ENCODE data around the gene CAMK2A. TPM values are rescaled to one million over a fixed set of nuclear protein-coding genes. Genes with fewer than 3 reads are reported as not detected.

CAMK2A gene
- total and polyA plus RNA-seq, 3 donors from 2014 or later, result 0.24 to 0.70 (median 0.25) TPM

DNA sequence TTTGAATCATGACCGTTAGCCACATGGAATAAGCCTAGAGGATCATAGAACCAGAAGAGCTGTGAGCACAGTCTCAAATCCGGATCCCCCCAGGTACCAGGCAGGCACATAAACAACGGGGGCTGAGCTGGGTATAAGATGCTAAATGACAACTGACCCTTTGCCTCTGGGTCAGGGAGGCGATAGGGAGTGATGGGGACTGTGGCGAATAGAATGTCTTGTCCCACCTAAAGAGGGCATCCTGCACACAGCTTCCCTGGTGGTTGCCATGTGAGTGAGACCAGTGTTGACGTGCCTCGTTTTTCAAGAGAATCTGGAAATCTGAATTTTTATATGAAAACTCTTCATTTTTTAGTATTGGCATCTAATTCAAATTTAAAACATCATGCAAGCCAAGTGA lies 66.1 kb downstream of the CAMK2A start:
- WGBS, 2 donors, result 89 to 92% methylated on average over 7 of the region's 7 CpGs
- no peaks in the 10 kb centered on the region for H3K36me3 ChIP-seq (ENCODE audit: low read depth, missing control alignments)
- DNase-seq, result no peak
- H3K9me3 ChIP-seq, result no peaks in the 10 kb centered on the region
- TF ChIP-seq, protein P1, sequence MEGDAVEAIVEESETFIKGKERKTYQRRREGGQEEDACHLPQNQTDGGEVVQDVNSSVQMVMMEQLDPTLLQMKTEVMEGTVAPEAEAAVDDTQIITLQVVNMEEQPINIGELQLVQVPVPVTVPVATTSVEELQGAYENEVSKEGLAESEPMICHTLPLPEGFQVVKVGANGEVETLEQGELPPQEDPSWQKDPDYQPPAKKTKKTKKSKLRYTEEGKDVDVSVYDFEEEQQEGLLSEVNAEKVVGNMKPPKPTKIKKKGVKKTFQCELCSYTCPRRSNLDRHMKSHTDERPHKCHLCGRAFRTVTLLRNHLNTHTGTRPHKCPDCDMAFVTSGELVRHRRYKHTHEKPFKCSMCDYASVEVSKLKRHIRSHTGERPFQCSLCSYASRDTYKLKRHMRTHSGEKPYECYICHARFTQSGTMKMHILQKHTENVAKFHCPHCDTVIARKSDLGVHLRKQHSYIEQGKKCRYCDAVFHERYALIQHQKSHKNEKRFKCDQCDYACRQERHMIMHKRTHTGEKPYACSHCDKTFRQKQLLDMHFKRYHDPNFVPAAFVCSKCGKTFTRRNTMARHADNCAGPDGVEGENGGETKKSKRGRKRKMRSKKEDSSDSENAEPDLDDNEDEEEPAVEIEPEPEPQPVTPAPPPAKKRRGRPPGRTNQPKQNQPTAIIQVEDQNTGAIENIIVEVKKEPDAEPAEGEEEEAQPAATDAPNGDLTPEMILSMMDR (IDR thresholded peaks at IDR 0.05), result no peak
- no peak for TF ChIP-seq POLR2A (IDR thresholded peaks at IDR 0.05)
- no peaks in the 10 kb centered on the region for H3K27me3 ChIP-seq
- H3K27ac ChIP-seq, result no peak overlapping the region
- intact Hi-C loops (cut with DNase I; ENCODE audit: low total_unique reads), result no loop called here
- no peaks in the 10 kb centered on the region for H3K4me1 ChIP-seq
- no peak overlapping the region for H3K4me3 ChIP-seq

DNA sequence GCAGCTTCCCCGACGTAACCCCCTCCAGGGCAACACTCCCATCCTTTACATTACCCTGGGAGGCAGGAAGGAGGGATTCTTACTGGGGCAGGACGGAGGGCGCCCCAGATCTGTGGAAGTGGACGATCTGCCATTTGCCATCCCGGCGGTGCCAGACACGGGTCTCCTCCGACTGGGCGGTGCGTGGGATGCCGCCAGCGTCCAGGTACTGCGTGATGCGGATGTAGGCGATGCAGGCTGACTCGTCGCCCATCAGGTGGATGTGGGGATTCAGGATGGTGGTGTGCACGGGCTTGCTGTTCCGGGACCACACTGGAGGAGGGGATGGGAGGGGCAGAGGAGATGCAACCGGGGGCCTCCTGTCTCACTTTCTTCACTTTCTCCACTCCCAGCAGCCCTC lies 66.7 kb downstream of the CAMK2A start:
- TF ChIP-seq, protein P1 (IDR thresholded peaks at IDR 0.05), result no peak
- TF ChIP-seq POLR2A (IDR thresholded peaks at IDR 0.05), result no peak
- intact Hi-C loops (cut with DNase I; ENCODE audit: low total_unique reads), result no loop called here
- no peak for DNase-seq
- 90 to 93% methylated on average over 19 to 21 of the region's 21 CpGs for whole genome bisulfite sequencing, 2 donors
- no peaks in the 10 kb centered on the region for H3K9me3 ChIP-seq
- no peak overlapping the region for H3K27ac ChIP-seq
- H3K4me1 ChIP-seq, result no peaks in the 10 kb centered on the region
- H3K27me3 ChIP-seq, result no peaks in the 10 kb centered on the region
- no peak overlapping the region for H3K4me3 ChIP-seq
- no peaks in the 10 kb centered on the region for H3K36me3 ChIP-seq (ENCODE audit: low read depth, missing control alignments)

GRCh38 chr5:150221471-150221870 lies 68.1 kb downstream of the CAMK2A start:
- intact Hi-C loops (cut with DNase I; ENCODE audit: low total_unique reads), result no loop called here
- no peak for DNase-seq
- no peaks in the 10 kb centered on the region for H3K4me1 ChIP-seq
- TF ChIP-seq, protein P1 (IDR thresholded peaks at IDR 0.05), result no peak
- TF ChIP-seq POLR2A (IDR thresholded peaks at IDR 0.05), result no peak
- H3K4me3 ChIP-seq, result no peak overlapping the region
- H3K9me3 ChIP-seq, result no peaks in the 10 kb centered on the region
- H3K27ac ChIP-seq, result no peak overlapping the region
- no peaks in the 10 kb centered on the region for H3K27me3 ChIP-seq
- 85 to 91% methylated on average over 5 of the region's 5 CpGs for WGBS, 2 donors
- H3K36me3 ChIP-seq (ENCODE audit: low read depth, missing control alignments), result no peaks in the 10 kb centered on the region

GRCh38 chr5:150219861-150220260 lies 69.7 kb downstream of the CAMK2A start:
- DNase-seq, result no peak
- Histone ChIP-seq H3K4me3 (no peak overlapping the region), H3K4me1 (no peaks in the 10 kb centered on the region), H3K36me3 (ENCODE audit: low read depth, missing control alignments) (no peaks in the 10 kb centered on the region), H3K27me3 (no peaks in the 10 kb centered on the region), H3K27ac (no peak overlapping the region), H3K9me3 (no peaks in the 10 kb centered on the region)
- intact Hi-C loops (cut with DNase I; ENCODE audit: low total_unique reads), result loop anchor here (10.0 kb wide), 1 partner anchor 95 kb away; no protein-coding TSS in a partner anchor
- 70% methylated on average over 2 of the region's 2 CpGs; no CpG with 5 or more reads in 1 of the 2 donors for WGBS, 2 donors
- TF ChIP-seq POLR2A (IDR thresholded peaks at IDR 0.05), result no peak
- TF ChIP-seq, protein P1 (IDR thresholded peaks at IDR 0.05), result no peak

DNA sequence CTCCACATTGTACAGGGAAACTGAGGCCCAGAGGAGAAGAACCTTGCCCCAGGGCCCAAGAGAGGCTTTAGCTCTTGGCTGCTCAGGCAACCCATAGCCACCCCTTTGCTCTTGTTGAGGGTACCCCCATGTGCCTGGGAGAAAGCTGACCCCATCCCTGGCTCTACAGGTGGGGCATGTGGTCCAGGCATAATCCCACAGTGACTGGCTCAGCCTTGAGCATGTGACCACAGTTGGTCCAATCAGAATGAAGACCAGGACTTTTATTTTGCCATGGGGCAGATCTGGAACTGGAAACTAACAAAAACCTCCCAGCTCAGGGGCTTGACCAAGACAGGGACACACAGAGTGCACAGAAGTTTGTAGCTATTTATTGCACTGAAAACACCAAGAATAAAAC lies 70.4 kb downstream of the CAMK2A start:
- intact Hi-C loops (cut with DNase I; ENCODE audit: low total_unique reads), result loop anchor here (10.0 kb wide), 1 partner anchor 94 kb away; no protein-coding TSS in a partner anchor
- no peaks in the 10 kb centered on the region for H3K27me3 ChIP-seq
- H3K4me3 ChIP-seq, result no peak overlapping the region
- DNase-seq, result no peak
- H3K27ac ChIP-seq, result no peak overlapping the region
- H3K36me3 ChIP-seq (ENCODE audit: low read depth, missing control alignments), result no peaks in the 10 kb centered on the region
- TF ChIP-seq, protein P1 (IDR thresholded peaks at IDR 0.05), result no peak
- no peak for TF ChIP-seq POLR2A (IDR thresholded peaks at IDR 0.05)
- H3K4me1 ChIP-seq, result no peaks in the 10 kb centered on the region
- no peaks in the 10 kb centered on the region for H3K9me3 ChIP-seq

All from testis (tissue), 3 donors.